ENCODE data around the gene KBTBD8. TPM values are rescaled to one million over a fixed set of nuclear protein-coding genes. Genes with fewer than 3 reads are reported as not detected.

The KBTBD8 gene
- total and polyA plus RNA-seq, 2 of the 13 experiments (the other 11 are each of a cell fraction or from before 2014, with no cell fraction given) = 1.1 to 7.6 TPM

- no peak for TF ChIP-seq ZNF484 (CRISPR knock-in tag; IDR thresholded peaks at IDR 0.05; ENCODE audit: borderline replicate concordance, low read depth)
- TF ChIP-seq MAF1 (CRISPR knock-in tag; IDR thresholded peaks at IDR 0.05; ENCODE audit: borderline replicate concordance) = no peak
- no peak for TF ChIP-seq NCOR1 (IDR thresholded peaks at IDR 0.05; ENCODE audit: borderline replicate concordance, low read length)
- no peak for TF ChIP-seq POLR2G (IDR thresholded peaks at IDR 0.05; ENCODE audit: low read depth, low read length)
- TF ChIP-seq EP300 (IDR thresholded peaks at IDR 0.05; ENCODE audit: low read depth in 2 of 2, low read length in 2 of 2) = no peak
- TF ChIP-seq EP300 (CRISPR knock-in tag; IDR thresholded peaks at IDR 0.05; ENCODE audit: borderline replicate concordance) = no peak
- TF ChIP-seq, protein P1, sequence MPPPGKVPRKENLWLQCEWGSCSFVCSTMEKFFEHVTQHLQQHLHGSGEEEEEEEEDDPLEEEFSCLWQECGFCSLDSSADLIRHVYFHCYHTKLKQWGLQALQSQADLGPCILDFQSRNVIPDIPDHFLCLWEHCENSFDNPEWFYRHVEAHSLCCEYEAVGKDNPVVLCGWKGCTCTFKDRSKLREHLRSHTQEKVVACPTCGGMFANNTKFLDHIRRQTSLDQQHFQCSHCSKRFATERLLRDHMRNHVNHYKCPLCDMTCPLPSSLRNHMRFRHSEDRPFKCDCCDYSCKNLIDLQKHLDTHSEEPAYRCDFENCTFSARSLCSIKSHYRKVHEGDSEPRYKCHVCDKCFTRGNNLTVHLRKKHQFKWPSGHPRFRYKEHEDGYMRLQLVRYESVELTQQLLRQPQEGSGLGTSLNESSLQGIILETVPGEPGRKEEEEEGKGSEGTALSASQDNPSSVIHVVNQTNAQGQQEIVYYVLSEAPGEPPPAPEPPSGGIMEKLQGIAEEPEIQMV (CRISPR knock-in tag; IDR thresholded peaks at IDR 0.05; ENCODE audit: low read depth) = no peak
- TF ChIP-seq ZNF337 (CRISPR knock-in tag; IDR thresholded peaks at IDR 0.05; ENCODE audit: borderline replicate concordance, low read depth) = no peak
- no peak for TF ChIP-seq ZNF547 (CRISPR knock-in tag; IDR thresholded peaks at IDR 0.05)
- TF ChIP-seq CBX1 (IDR thresholded peaks at IDR 0.05; ENCODE audit: low read depth) = no peak
- TF ChIP-seq, protein P2, sequence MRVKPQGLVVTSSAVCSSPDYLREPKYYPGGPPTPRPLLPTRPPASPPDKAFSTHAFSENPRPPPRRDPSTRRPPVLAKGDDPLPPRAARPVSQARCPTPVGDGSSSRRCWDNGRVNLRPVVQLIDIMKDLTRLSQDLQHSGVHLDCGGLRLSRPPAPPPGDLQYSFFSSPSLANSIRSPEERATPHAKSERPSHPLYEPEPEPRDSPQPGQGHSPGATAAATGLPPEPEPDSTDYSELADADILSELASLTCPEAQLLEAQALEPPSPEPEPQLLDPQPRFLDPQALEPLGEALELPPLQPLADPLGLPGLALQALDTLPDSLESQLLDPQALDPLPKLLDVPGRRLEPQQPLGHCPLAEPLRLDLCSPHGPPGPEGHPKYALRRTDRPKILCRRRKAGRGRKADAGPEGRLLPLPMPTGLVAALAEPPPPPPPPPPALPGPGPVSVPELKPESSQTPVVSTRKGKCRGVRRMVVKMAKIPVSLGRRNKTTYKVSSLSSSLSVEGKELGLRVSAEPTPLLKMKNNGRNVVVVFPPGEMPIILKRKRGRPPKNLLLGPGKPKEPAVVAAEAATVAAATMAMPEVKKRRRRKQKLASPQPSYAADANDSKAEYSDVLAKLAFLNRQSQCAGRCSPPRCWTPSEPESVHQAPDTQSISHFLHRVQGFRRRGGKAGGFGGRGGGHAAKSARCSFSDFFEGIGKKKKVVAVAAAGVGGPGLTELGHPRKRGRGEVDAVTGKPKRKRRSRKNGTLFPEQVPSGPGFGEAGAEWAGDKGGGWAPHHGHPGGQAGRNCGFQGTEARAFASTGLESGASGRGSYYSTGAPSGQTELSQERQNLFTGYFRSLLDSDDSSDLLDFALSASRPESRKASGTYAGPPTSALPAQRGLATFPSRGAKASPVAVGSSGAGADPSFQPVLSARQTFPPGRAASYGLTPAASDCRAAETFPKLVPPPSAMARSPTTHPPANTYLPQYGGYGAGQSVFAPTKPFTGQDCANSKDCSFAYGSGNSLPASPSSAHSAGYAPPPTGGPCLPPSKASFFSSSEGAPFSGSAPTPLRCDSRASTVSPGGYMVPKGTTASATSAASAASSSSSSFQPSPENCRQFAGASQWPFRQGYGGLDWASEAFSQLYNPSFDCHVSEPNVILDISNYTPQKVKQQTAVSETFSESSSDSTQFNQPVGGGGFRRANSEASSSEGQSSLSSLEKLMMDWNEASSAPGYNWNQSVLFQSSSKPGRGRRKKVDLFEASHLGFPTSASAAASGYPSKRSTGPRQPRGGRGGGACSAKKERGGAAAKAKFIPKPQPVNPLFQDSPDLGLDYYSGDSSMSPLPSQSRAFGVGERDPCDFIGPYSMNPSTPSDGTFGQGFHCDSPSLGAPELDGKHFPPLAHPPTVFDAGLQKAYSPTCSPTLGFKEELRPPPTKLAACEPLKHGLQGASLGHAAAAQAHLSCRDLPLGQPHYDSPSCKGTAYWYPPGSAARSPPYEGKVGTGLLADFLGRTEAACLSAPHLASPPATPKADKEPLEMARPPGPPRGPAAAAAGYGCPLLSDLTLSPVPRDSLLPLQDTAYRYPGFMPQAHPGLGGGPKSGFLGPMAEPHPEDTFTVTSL (CRISPR knock-in tag; IDR thresholded peaks at IDR 0.05; ENCODE audit: borderline replicate concordance) = no peak
- TF ChIP-seq ZMYM4 (CRISPR knock-in tag; IDR thresholded peaks at IDR 0.05) = peak; percentile 41; the same call in 1 of the 2 replicates
- TF ChIP-seq, protein P3, sequence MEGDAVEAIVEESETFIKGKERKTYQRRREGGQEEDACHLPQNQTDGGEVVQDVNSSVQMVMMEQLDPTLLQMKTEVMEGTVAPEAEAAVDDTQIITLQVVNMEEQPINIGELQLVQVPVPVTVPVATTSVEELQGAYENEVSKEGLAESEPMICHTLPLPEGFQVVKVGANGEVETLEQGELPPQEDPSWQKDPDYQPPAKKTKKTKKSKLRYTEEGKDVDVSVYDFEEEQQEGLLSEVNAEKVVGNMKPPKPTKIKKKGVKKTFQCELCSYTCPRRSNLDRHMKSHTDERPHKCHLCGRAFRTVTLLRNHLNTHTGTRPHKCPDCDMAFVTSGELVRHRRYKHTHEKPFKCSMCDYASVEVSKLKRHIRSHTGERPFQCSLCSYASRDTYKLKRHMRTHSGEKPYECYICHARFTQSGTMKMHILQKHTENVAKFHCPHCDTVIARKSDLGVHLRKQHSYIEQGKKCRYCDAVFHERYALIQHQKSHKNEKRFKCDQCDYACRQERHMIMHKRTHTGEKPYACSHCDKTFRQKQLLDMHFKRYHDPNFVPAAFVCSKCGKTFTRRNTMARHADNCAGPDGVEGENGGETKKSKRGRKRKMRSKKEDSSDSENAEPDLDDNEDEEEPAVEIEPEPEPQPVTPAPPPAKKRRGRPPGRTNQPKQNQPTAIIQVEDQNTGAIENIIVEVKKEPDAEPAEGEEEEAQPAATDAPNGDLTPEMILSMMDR (CRISPR knock-in tag; IDR thresholded peaks at IDR 0.05) = peak; percentile 32
- TF ChIP-seq RAD21 (CRISPR knock-in tag; IDR thresholded peaks at IDR 0.05) = no peak
- TF ChIP-seq ZNF644 (CRISPR knock-in tag; IDR thresholded peaks at IDR 0.05; ENCODE audit: low read depth) = peak; percentile 80
- no peak for TF ChIP-seq ZNF275 (CRISPR knock-in tag; IDR thresholded peaks at IDR 0.05; ENCODE audit: borderline replicate concordance)
- TF ChIP-seq YY1 (IDR thresholded peaks at IDR 0.05; ENCODE audit: insufficient read depth, insufficient replicate concordance, low read depth, low read length) = peak; percentile 75
- no peak for TF ChIP-seq RBFOX2 (IDR thresholded peaks at IDR 0.05; ENCODE audit: low read depth, low read length)
- no peak for TF ChIP-seq DNMT3B (CRISPR knock-in tag; conservative IDR thresholded peaks at IDR 0.05)
Measured at GRCh38 chr3:66989860-66990696, 8.0 kb upstream of the KBTBD8 start (continued).

Data from HepG2 (cell line).